Measurements from ENCODE around the gene SLC16A10. TPM values are rescaled to one million over a fixed set of nuclear protein-coding genes. Genes with fewer than 3 reads are reported as not detected.

Gene SLC16A10
- polyA plus RNA-seq, 3 donors, result 0.05 to 0.15 TPM; not detected in 1

- Mint-ChIP-seq H3K27me3 (ENCODE audit: low read depth in 3 of 3) (peaks cover 1 to 4% (median 3%) of the 10 kb centered on the region in 3 donors), H3K4me3 (no peak overlapping the region), H3K4me1 (peaks cover 23% of the 10 kb centered on the region), H3K36me3 (peaks cover 0 to 4% of the 10 kb centered on the region in 2 donors), H3K27ac (no peak overlapping the region), H3K9me3 (peaks cover 0 to 3% (median 0%) of the 10 kb centered on the region in 7 donors)
- H3K36me3 ChIP-seq (replicated peaks in 1 of 2; ENCODE audit: control insufficient read depth in 1 of 2, insufficient read depth in 2 of 2, low read length in 2 of 2), result no peaks in the 10 kb centered on the region
- H3K27ac ChIP-seq (ENCODE audit: low read depth in 1 of 2, low read length in 2 of 2), result no peak overlapping the region
- no peak overlapping the region for H3K4me3 ChIP-seq (replicated peaks in 1 of 3; ENCODE audit: low read depth in 2 of 3, low read length in 3 of 3)
- H3K27me3 ChIP-seq (ENCODE audit: control insufficient read depth in 2 of 2, insufficient read depth in 2 of 2, low read length in 2 of 2), result no peaks in the 10 kb centered on the region
- no peak overlapping the region for H3K4me2 ChIP-seq (replicated peaks; ENCODE audit: extremely low read depth, low read length, poor library complexity, severe bottlenecking)
- intact Hi-C loops (cut with micrococcal nuclease), result no loop called here
- H4K20me1 ChIP-seq (ENCODE audit: insufficient read depth, low read length), result no peaks in the 10 kb centered on the region
- H3K9me3 ChIP-seq (replicated peaks in 1 of 2; ENCODE audit: control insufficient read depth in 1 of 2, insufficient read depth in 1 of 2, low read length in 2 of 2), result no peaks in the 10 kb centered on the region
- no peak overlapping the region for H2AFZ ChIP-seq (ENCODE audit: insufficient read depth, low read depth, low read length, poor library complexity, severe bottlenecking)
- no peaks in the 10 kb centered on the region for H3K79me2 ChIP-seq (ENCODE audit: insufficient read depth, low read length)
- no peak for TF ChIP-seq CTCF (IDR thresholded peaks at IDR 0.05)
- H3K9ac ChIP-seq (ENCODE audit: insufficient read depth, low read length, poor library complexity, severe bottlenecking), result no peak overlapping the region
- DNase-seq, result no peak
- H3K4me1 ChIP-seq (ENCODE audit: control insufficient read depth in 1 of 2, insufficient read depth in 2 of 2, low read length in 2 of 2), result peaks cover 19 to 21% of the 10 kb centered on the region in 2 donors
Observed at GRCh38 chr6:111074311-111074710, 13.0 kb upstream of the SLC16A10 start.

DNA sequence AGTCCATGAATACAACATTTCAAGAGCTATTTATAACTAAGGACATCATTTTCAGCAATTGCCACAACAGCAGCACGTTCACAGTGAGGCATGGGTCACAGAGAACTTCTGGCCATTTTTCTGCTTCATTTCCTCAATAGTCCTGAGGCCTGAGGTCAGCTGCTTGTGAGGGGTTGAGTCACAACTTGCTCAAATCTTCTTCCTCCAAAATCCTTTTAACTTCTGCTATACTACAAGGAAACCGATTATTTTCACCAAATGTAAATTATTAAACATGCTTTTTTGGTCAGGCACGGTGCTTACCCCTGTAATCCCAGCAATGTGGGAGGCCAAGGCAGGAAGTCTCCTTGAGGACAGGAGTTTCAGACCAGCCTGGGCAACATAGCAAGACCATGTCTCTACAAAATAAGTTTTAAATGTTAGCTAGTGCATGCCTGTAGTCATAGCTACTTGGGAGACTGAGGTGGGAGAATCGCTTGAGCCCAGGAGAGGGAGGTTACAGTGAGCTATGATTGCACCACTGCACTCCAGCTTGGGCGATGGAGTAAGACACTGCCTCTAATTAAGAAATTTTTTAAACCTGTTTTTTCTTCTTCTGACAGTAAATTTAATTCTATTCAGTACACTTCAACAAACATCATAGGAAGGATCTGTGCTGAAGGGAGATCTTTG, 11.1 kb upstream of the SLC16A10 start:
- Mint-ChIP-seq H3K36me3 (peaks cover 0 to 4% of the 10 kb centered on the region in 2 donors), H3K4me1 (peaks cover 16% of the 10 kb centered on the region), H3K4me3 (peak overlapping the region in 1 of 2 donors; percentile 67), H3K9me3 (peaks cover 0 to 3% (median 0%) of the 10 kb centered on the region in 7 donors), H3K27me3 (ENCODE audit: low read depth in 3 of 3) (peaks cover 1 to 7% (median 3%) of the 10 kb centered on the region in 3 donors), H3K27ac (peak overlapping the region; percentile 90 to 97 (median 94))
- Histone ChIP-seq H3K9me3 (replicated peaks in 1 of 2; ENCODE audit: control insufficient read depth in 1 of 2, insufficient read depth in 1 of 2, low read length in 2 of 2) (no peaks in the 10 kb centered on the region), H2AFZ (ENCODE audit: insufficient read depth, low read depth, low read length, poor library complexity, severe bottlenecking) (peak overlapping the region; percentile 72), H3K4me2 (replicated peaks; ENCODE audit: extremely low read depth, low read length, poor library complexity, severe bottlenecking) (peak overlapping the region; percentile 30), H3K27ac (ENCODE audit: low read depth in 1 of 2, low read length in 2 of 2) (peak overlapping the region; percentile 79 to 85), H3K4me1 (ENCODE audit: control insufficient read depth in 1 of 2, insufficient read depth in 2 of 2, low read length in 2 of 2) (peaks cover 19 to 21% of the 10 kb centered on the region in 2 donors), H3K9ac (ENCODE audit: insufficient read depth, low read length, poor library complexity, severe bottlenecking) (no peak overlapping the region), H3K36me3 (replicated peaks in 1 of 2; ENCODE audit: control insufficient read depth in 1 of 2, insufficient read depth in 2 of 2, low read length in 2 of 2) (no peaks in the 10 kb centered on the region), H4K20me1 (ENCODE audit: insufficient read depth, low read length) (no peaks in the 10 kb centered on the region), H3K27me3 (ENCODE audit: control insufficient read depth in 2 of 2, insufficient read depth in 2 of 2, low read length in 2 of 2) (no peaks in the 10 kb centered on the region), H3K4me3 (replicated peaks in 1 of 3; ENCODE audit: low read depth in 2 of 3, low read length in 3 of 3) (peak overlapping the region in 1 of 3 experiments; percentile 40), H3K79me2 (ENCODE audit: insufficient read depth, low read length) (no peaks in the 10 kb centered on the region)
- intact Hi-C loops (cut with micrococcal nuclease), result loop anchor here in 1 of 2 donors (5.0 kb wide), 1 partner anchor 36 kb away; no protein-coding TSS in a partner anchor
- DNase-seq, result peak; percentile 78 to 86 (median 80)
- TF ChIP-seq CTCF (IDR thresholded peaks at IDR 0.05), result no peak
- 20% methylated on average over 1 of the region's 5 CpGs for WGBS (ENCODE audit: insufficient coverage)

All from CD14-positive monocyte (primary cell).